ENCODE results near the gene MEP1A.

MEP1A gene

GRCh38 chr6:46792635-46793034 lies 554 bp upstream of the MEP1A start:
- H3K36me3 ChIP-seq (ENCODE audit: low read depth), result no peaks in the 10 kb centered on the region
- no peaks in the 10 kb centered on the region for H3K27me3 ChIP-seq (ENCODE audit: insufficient read depth, poor library complexity, severe bottlenecking)
- no peak overlapping the region for H3K27ac ChIP-seq (ENCODE audit: poor library complexity, severe bottlenecking)
- ATAC-seq (ENCODE audit: low read depth) (no peak), DNase-seq (ENCODE audit: low spot score) (no peak)
- H3K9me3 ChIP-seq (ENCODE audit: severe bottlenecking), result no peaks in the 10 kb centered on the region
- H3K4me3 ChIP-seq (ENCODE audit: severe bottlenecking), result no peak overlapping the region
- peaks cover 7% of the 10 kb centered on the region for H3K4me1 ChIP-seq (ENCODE audit: insufficient read depth, poor library complexity, severe bottlenecking)
- TF ChIP-seq, protein P1, sequence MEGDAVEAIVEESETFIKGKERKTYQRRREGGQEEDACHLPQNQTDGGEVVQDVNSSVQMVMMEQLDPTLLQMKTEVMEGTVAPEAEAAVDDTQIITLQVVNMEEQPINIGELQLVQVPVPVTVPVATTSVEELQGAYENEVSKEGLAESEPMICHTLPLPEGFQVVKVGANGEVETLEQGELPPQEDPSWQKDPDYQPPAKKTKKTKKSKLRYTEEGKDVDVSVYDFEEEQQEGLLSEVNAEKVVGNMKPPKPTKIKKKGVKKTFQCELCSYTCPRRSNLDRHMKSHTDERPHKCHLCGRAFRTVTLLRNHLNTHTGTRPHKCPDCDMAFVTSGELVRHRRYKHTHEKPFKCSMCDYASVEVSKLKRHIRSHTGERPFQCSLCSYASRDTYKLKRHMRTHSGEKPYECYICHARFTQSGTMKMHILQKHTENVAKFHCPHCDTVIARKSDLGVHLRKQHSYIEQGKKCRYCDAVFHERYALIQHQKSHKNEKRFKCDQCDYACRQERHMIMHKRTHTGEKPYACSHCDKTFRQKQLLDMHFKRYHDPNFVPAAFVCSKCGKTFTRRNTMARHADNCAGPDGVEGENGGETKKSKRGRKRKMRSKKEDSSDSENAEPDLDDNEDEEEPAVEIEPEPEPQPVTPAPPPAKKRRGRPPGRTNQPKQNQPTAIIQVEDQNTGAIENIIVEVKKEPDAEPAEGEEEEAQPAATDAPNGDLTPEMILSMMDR (IDR thresholded peaks at IDR 0.05; ENCODE audit: poor library complexity, severe bottlenecking), result no peak

DNA sequence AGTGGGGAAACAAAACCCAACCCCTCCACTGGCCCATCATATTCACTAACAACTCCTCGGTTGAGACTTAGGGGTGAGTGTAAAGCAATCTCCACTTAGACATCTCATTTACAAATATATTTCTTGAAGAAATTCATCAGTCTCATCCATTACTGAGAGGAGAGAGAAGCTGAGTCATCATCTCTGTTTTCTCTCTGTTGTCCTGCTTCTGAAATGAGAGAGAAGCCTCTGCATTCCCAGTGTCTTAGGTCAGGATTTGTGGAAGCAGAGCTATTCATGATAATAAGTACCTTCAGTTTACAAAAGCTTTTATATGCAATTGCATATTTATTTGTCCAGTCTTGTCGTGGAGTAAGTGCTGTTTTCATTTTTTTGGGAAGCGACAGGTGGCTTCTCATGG lies 879 bp downstream of the MEP1A start:
- no peaks in the 10 kb centered on the region for H3K36me3 ChIP-seq (ENCODE audit: low read depth)
- no peaks in the 10 kb centered on the region for H3K27me3 ChIP-seq (ENCODE audit: insufficient read depth, poor library complexity, severe bottlenecking)
- peaks cover 7% of the 10 kb centered on the region for H3K4me1 ChIP-seq (ENCODE audit: insufficient read depth, poor library complexity, severe bottlenecking)
- DNase-seq (ENCODE audit: low spot score) (no peak), ATAC-seq (ENCODE audit: low read depth) (no peak)
- no peaks in the 10 kb centered on the region for H3K9me3 ChIP-seq (ENCODE audit: severe bottlenecking)
- no peak overlapping the region for H3K4me3 ChIP-seq (ENCODE audit: severe bottlenecking)
- TF ChIP-seq, protein P1 (IDR thresholded peaks at IDR 0.05; ENCODE audit: poor library complexity, severe bottlenecking), result no peak
- no peak overlapping the region for H3K27ac ChIP-seq (ENCODE audit: poor library complexity, severe bottlenecking)

GRCh38 chr6:46795816-46796215 lies 2.6 kb downstream of the MEP1A start:
- no peak for DNase-seq (ENCODE audit: low spot score)
- no peaks in the 10 kb centered on the region for H3K36me3 ChIP-seq (ENCODE audit: low read depth)

GRCh38 chr6:46796848-46797580 lies 3.8 kb downstream of the MEP1A start:
- Histone ChIP-seq H3K36me3 (ENCODE audit: low read depth) (no peaks in the 10 kb centered on the region), H3K4me3 (ENCODE audit: severe bottlenecking) (no peak overlapping the region), H3K27ac (ENCODE audit: poor library complexity, severe bottlenecking) (no peak overlapping the region), H3K9me3 (ENCODE audit: severe bottlenecking) (no peaks in the 10 kb centered on the region), H3K27me3 (ENCODE audit: insufficient read depth, poor library complexity, severe bottlenecking) (no peaks in the 10 kb centered on the region), H3K4me1 (ENCODE audit: insufficient read depth, poor library complexity, severe bottlenecking) (peaks cover 7% of the 10 kb centered on the region)
- TF ChIP-seq, protein P1 (IDR thresholded peaks at IDR 0.05; ENCODE audit: poor library complexity, severe bottlenecking), result no peak
- ATAC-seq (ENCODE audit: low read depth) (peak; percentile 50; the same call in 2 of the 3 replicates), DNase-seq (ENCODE audit: low spot score) (no peak)

More at GRCh38 chr6:46795816-46796215, 2.6 kb downstream of the MEP1A start:
- Histone ChIP-seq H3K27me3 (ENCODE audit: insufficient read depth, poor library complexity, severe bottlenecking) (no peaks in the 10 kb centered on the region), H3K4me3 (ENCODE audit: severe bottlenecking) (no peak overlapping the region), H3K9me3 (ENCODE audit: severe bottlenecking) (no peaks in the 10 kb centered on the region), H3K27ac (ENCODE audit: poor library complexity, severe bottlenecking) (no peak overlapping the region), H3K4me1 (ENCODE audit: insufficient read depth, poor library complexity, severe bottlenecking) (peaks cover 7% of the 10 kb centered on the region)
- TF ChIP-seq, protein P1 (IDR thresholded peaks at IDR 0.05; ENCODE audit: poor library complexity, severe bottlenecking), result no peak
- ATAC-seq (ENCODE audit: low read depth), result no peak

GRCh38 chr6:46799657-46800056 lies 6.5 kb downstream of the MEP1A start:
- no peak; the same call in 2 of the 3 replicates for ATAC-seq (ENCODE audit: low read depth)
- Histone ChIP-seq H3K4me1 (ENCODE audit: insufficient read depth, poor library complexity, severe bottlenecking) (peaks cover 7% of the 10 kb centered on the region), H3K36me3 (ENCODE audit: low read depth) (no peaks in the 10 kb centered on the region), H3K9me3 (ENCODE audit: severe bottlenecking) (no peaks in the 10 kb centered on the region), H3K4me3 (ENCODE audit: severe bottlenecking) (no peak overlapping the region), H3K27ac (ENCODE audit: poor library complexity, severe bottlenecking) (no peak overlapping the region), H3K27me3 (ENCODE audit: insufficient read depth, poor library complexity, severe bottlenecking) (peaks cover 2% of the 10 kb centered on the region)
- no peak for DNase-seq (ENCODE audit: low spot score)
- TF ChIP-seq, protein P1 (IDR thresholded peaks at IDR 0.05; ENCODE audit: poor library complexity, severe bottlenecking), result no peak
